EL (cell line): ENCODE results near the gene DHRS13.
"Not testable (repeated sequence)": the region's sequence is repeated elsewhere in the genome, so short reads cannot be mapped to it uniquely, and the experiment has no call there.

Source experiments
- DNase-seq: peaks from one replicate; pipeline ENCODE4 v3.0.0-alpha.2; 2016

The DHRS13 gene

DNA sequence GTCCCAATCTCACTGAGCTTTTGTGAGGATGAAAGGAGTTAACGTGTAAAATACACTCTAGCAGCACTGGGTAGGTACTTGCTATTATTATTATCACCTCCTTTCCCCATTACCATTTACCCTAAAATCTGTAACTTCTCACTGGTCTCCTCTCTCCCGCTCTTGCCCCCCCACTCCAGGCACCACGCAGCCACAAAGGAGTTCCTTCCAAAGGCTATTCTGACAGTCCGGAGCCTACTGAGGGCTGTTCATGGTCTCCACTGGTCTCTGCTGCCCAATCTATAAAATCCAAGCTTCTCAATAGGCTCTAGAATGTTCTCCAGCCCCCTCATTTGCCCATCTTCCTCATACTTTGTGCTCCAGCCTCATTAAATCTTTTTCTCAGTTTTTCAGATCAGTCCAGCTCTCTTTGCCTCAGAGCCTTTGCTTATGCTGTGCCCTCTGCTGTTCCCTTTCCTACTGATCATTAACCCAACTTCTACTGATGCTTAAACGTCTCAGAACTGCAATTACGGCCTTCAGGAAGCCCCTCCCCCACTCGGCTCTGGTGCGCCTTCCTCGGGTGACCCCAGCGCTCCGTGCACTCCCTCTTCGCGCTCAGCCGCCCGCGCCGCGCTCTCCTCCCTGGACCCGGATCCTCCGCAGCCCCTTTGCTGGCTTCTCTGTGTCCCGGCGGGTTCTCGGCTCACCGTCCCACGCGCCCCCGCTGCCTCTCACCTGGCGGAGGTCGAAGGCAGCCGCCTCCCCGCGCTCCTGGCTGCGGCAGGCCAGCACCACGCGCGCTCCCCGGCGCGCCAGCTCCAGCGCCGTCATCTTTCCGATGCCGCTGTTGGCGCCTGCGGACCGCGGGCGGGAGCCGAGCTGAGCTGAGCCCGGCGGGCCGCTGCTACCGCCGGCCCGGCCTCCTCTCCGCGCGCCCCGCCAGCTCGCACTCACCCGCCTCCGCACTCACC is 737 bp downstream of the DHRS13 start:
- peak; percentile 48 for DNase-seq

DNA sequence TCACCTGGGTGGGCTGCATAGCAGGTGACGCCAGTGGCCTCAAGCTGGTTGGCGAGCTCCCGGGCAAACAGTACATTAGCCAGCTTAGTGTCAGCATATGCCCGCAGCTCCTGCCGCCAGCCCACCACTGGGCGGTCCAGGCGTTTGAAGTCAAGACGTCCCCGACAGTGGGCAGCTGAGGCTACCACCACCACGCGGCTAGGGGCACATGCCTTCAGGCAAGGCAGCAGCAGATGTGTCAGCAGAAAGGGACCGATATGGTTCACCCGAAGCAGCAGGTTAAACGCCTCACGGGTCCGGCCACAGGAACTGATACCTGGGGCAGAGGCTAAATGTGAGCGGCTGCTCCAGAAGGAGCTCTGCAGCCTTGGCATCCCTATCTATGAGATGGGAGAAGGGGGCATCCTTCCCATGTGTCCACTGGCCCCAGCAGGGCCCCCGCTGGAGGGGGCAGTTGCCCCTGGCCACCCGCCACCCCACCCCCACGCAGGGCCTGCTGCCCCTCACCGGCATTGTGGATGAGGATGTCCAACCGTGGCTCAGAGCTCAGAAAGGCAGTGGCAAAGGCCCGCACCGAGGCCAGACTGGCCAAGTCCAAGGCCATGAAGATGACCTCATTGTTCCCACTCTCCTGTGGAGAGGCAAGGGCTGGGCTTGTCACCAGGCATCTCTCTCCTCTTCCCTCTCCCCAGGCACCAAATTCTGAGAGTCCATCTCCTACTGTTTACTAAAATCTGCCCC is 1.7 kb downstream of the DHRS13 start:
- DNase-seq, result no peak

DNA sequence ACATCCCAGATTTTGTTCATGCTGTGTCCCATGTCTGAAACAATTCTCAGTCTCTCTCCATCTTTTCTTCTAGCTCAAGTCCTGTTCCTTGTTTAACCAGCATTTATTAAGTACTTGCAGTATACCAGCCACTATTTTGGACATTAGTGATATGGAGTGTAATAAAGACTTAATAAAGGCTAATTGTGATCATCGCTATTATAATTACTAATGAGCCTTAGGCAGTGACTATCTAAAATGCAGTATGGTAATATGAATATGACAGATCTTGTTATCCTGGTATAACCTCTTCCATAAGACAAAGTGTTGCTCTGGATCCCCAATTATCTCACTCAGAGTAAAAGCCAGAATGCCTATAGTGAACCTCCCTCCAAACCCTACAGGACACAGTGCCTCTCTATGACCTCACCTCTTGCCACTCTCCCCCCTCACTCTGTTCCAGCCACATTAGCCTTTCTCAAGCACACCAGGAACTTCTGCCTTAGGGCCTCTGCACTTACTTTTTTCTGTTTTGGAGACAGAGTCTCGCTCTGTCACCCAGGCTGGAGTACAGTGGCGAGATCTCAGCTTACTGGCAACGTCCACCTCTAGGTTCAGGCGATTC is 3.6 kb downstream of the DHRS13 start:
- DNase-seq, result no peak

DNA sequence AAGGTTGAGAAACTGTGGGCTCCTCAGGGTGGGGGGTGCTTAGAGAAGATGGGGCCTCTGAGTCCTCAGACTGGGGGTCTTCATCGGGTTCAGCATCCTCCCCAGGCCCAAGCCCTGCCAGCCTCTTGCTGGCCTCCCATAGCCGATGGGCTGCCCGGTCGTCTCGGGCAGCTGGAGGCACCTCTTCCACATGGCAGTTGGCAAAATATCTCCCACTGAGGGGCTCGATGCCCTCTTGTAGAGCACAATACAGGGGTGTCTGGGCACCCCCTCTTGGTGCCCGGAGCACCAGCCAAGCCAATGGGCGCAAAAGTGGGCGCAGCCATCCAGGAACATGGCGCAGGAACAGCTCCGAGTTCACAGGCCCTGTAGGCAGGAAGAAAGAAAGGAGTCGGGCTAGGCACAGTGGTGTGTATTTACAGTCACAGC is 4.3 kb downstream of the DHRS13 start:
- no peak for DNase-seq

DNA sequence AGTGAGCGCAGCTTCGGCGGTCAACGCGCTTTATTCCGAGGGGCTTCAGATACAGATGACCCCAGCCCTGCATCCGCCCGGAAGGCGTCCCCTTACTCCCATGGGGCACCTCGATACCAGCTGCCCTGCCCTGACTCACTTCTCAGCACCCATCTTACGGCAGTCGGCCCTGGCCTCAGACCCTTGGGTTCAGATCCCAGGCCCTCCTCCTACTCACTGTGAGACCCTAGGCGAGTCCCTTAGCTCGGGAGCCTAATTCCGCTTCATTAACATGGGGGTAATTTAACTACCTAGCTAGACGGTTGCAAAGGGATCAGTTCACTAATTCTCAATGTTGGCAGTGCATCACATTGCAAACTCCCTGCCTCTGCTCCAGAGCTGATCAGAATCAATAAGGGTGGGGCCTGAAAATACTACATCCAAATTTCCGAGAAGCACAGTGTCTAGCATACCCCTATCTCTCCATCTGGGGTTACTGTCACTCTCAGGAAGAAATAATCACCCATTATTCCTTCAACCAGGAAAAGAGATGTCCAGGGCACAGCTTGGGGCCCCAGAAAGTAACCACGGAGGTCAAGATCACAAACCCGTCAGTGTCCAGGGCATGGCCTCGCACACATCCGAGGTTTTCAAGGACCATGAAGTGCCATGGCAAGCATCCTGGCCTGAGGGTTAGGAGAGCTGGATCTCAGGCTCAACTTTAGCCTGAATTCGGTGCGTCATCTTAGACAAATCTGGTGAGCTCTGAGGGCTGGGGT is 4.9 kb downstream of the DHRS13 start:
- DNase-seq, result no peak

DNA sequence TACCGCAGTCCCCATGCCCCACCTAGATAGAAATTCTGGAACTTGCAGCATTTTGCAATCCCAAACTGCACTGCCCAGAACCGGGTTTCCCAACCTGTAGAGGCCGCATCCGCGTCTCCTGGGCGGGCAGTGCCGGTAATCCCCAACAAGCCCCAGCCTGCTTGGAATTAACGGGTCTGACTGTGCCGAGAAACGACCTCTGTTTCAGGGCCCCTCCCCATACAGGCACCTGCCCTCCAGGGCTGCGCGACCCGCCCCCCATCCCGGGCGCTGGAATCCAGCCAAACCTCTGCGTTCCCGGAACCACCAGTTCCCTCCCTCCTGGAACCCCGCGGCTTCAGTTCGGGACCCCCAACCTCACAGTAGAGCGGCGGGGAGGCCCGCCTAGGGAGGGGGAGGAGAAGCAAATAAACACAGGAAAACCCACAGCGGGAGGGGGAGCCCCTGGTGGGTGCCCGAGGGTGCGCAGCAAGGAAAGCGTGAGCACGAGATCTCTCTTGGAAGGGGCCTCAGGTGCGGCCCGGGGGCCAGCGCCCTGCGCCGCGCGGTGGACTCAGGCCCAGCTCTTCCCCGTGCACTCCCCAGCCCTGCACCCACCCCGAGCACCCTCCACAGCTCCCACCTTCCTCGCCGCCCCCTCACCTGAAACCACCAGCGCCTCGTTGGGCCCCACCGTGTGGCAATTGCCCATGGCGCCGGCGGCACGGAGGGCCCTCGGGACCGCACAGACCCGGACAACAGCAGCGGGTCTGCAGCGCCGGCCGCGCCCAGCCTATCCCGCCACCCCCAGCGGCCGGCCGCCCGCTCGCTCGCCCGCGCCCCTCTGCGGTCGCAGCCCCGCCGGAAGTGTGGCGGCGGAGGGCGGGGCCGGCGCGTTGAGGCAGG is 5.8 kb downstream of the DHRS13 start, which contains the start of gene FLOT2:
FLOT2 (minus strand) TSS at position 850 of the 885 bp plus-strand sequence; CDS start at position 691, 159 bp downstream.
- peak; percentile 53 for DNase-seq

DNA sequence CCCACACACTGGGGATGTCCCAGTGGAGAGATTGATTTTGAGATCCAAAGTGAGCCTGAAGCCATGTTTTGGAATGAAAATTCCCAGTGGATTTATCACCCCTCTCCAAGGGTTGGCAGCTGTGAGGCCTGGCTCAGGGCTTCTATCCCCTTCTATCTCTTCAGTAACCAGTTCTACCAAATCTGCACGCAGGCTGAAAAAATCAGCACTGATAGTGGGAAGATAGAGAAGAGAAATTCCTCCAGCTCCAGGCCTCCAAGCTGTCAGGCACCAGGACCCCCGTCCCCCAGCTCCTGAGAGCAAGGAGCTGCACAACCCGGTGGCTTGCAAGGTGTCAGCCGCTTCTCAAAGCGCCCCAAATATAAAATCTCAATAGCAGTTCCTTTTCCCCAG is 6.4 kb downstream of the DHRS13 start:
- peak; percentile 34 for DNase-seq

DNA sequence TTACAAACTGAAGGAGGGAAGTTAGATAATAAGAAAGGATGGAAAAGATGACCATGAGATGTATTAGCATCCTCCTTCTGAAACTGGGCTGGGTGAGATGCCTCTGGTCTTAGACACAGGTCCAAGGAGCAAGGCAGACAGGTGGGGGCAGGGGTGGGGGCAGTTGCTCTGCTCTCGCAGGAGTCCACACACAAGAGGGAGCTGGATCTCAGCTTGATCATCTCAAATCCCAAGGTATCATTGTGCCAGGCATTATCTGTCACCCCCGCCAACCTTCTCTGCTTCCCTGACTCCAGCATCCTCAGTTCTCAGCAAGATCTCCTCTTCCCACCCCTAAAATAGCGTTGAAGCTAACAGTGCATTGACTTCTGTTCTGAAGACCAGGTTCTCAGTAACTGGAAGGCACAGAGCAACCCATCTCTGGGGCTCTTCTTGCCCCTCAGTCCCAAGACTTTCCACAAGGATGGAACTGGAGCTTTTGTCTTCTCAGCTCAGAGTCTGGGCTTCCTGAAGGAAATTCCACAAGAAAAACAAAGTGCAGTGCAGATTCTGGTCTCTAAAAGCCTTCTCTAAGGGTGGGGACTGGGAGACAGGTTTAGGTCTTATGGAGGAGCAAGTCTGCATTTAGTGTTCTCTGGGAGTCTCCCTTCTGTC is 7.0 kb downstream of the DHRS13 start:
- DNase-seq, result no peak

DNA sequence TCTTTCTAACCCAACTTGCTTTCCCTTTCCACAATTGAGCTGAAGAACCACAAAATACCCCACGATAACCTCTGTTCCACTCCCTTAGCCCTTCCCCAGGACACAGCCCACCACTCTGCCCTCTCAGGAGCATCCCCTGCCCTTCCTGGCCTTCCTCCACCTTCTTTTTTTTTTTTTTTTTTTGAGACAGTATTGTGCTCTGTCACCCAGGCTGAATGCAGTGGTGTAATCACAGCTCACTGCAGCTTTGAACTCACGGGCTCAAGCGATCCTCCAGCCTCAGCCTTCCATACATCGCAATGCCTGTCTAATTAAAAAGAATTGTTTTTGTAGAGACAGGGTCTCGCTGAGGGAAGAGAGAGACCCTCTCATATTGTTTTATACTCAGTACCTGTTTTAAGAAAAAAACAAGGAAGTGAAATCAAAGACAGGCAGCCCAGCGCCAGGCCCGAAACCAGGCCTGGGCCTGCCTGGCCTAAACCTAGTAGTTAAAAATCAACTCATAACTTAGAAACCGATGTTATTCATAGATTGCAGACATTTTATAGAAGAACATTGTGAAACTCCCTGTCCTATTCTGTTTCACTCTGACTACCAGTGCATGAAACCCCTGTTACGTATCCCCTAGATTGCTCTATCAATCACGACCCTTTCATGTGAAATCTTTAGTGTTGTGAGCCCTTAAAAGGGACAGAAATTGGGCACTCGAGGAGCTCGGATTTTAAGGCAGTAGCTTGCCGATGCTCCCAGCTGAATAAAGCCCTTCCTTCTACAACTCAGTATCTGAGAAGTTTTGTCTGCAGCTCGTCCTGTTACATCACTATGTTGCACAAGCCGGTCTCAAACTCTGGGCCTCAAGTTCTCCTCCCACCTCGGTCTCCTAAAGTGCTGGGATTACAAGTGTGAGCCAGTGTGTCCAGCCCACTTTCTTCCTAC is 9.4 kb downstream of the DHRS13 start:
- not testable (repeated sequence) for DNase-seq

DNA sequence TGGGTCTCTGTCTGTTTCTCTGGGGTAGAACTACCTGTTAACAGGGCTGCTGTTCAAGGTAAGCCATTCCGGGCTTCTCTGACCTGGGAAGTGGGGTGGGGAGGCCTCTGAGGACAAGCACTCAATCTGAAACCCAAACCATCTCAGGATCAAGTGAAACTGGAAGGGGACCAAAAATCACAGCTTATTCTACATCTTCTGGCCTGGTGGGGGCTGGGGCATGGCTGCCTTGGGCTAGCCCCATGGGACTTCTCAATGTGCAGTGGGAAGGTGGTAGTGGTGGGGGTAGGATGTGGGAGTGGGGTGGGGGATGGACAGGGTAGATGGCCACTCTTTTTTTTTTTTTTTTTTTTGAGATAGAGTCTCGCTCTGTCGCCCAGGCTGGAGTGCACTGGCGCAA is 10.9 kb downstream of the DHRS13 start:
- DNase-seq, result no peak

DNA sequence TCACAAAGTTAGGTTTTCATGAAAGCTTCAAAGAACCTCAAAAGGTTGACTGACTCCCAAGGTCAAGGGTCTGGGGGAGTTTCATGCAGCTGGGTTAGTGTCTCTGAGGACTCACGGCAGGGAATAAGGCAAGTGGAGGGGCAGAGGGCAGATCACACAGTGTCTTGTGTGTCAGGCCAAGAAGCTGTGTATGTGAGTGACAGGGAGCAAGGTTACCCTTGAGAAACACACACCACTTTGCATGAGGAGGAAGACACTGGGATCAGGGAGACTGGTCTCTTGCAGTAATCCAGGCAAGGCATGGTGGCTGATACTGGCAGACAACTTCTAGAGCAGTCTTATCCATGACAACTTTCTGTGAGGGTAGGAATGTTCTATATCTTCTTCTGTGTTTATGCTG is 11.7 kb downstream of the DHRS13 start:
- no peak for DNase-seq

DNA sequence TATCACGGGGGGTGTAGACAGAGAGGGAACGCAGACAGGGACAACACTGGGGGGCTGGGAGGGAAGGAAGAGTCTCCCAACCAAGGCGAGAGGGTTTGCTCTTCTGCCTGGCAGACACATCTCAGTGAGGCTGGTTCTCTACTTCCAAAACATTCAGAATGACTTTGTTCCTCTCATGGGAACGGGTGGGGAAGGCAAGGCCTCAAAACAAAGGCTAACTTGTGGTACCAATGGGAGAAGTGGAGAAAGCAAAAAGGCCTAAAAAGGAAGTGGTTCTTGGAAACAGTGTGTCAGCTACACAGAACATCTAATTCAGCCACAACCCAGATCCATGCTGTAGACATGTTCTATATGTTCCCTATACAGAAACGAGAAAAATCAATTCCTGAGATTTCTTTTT is 12.9 kb downstream of the DHRS13 start:
- DNase-seq, result no peak

DNA sequence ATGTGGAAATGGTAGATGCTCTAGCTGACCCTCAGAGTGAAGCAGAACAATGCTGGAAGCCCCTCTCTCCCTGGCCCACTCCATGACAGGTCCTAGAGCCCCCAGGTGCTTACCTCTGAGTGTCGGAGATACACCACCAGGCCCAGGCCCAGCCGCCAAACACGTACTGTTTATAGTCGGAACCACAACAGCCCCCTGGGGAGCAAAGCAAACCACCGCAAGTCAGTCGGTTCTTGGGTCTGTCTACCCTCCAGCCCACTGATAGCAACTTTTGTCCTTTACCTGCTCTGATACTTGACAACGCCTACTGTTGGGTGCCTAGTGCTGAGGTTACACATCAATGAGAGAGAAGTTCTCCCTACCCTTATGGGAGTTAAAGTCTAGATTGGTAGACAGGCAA is 14.0 kb downstream of the DHRS13 start:
- no peak for DNase-seq

DNA sequence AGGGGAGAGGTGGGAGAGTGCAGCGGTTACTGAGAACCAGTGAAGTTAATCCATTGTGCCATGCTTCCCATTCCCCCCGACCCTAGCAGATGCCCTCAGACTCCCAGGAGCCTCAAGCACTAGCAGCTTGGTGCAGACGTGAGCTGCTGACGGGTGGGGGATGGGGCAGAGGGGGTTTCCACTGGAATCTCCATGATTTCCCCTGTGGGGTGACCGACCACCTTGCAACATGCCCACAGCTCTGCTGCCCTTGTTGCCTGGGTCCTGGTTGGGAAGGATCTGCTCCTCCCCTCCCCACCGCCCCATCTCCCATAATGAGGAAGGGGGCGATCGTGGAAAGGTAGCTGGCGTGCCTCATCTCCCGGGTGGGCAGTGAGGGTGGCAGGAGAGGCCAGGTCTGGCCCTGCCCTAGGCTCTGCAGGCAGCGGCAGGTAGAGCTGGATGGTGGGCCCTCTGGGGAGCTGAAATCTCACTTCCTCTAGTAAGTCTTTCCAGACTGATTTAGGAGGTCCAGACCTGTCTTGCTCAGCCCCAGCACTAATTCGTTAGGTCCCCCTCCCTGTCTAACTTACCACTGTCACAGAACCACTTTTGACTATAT is 14.9 kb downstream of the DHRS13 start:
- DNase-seq, result no peak

DNA sequence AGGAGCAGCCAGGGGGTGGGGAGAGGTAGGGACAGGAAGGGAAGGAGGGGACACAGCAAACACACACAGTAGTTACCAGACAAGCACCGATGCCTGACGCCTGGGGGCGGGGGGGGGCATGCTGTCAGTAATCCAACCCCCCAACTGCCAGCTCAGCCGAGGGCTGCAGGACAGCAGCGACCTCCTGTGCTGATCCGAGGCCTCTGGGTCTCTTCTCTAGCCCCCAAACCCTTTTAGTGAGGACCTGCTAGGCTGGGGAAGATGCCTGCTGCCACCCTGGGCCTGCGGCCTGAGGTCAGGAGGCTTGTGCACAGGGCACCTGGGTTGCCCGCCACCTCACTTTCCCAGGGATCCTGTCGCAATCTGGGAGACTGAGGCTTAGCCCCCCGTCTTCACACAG is 16.9 kb downstream of the DHRS13 start:
- DNase-seq, result no peak

DNA sequence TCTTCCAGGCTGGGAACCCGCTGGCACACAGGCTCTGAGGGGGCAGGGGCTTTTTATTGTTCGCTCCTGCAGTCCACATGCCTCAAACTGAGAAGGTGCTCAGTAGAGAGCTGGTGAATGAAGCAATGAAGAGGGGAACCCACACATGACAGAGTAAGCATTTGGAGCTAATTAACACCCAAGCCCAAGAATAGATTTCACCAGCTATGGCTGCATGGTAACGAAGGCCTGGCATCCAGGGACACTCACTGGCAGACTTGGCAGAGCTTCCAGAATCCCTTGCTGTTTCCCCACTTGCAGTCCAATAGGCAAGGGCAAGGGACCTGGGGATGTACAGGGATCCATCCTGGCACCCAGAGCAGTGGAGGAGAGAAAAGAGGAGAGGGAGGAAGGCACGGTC is 17.5 kb downstream of the DHRS13 start:
- no peak for DNase-seq

DNA sequence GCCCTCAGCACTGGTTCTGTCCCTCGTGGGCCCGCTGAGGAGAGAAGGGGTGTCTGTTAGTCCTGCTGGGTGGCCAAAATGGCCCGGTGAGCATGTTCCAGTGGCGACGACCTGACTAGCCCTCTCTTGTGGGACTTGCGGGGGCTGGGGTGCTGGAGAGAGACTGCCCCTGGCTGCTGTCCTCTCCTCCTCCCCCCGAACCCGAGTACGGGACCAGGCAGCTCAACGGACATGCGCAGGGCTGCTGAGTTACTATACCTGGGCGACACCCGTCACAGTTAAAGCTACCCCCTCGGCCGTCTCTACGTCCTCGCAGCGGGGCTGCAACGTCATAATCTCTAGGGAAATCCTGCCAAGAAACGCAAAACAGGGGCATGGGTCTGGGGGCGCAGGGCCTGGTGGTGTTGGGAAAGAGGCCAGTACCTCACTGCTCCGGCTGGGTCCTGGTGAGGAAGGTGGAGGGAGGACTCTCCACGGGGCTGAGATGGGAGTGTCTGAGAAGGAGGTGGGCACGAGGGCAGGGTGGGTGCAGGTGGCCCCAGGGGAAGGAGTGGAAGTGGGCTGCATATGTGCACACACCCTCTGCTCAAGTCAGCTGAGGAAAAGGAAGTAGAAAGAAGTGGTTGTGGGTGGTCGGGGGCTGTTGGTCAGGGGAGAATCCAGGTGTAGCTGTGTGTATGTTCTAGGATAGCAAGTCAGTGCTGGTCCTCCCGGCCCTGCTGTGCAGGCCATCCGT is 18.7 kb downstream of the DHRS13 start:
- no peak for DNase-seq

DNA sequence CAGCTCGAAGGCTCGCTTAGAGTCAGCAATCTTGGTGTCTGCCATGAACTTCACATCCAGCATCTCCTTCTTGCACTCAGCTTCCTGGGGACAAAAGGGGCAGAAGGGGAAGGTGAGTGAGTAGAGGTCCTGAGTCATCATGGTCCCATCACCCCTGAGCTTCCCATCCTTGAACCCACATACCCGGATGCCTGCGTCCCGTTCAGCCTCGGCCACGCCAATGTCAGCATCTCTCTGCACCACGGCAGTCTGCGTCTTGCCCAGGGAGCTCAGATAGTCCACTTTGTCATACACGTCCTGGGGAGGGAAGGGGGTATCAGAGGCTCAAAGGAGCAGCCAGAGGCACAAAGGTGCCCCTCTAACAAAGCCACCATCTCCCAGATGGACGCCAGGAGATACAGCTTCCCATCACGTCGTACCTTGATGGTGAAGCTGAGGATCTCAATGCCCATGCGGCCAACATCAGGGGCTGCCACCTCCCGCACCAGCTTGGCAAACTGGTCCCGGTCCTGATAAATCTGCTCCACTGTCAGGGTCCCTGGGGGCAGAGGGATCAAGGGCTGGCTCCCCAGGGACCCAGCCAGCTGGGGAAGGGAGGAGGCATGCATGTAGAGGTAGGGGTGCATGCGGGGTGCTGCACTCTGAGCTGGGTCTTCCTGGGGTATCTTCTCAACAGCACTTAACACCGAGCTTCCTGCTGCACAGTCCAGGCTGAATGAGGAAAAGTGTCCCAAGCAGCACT is 20.6 kb downstream of the DHRS13 start:
- no peak for DNase-seq
